ENCODE data around the gene NAGPA. TPM values are rescaled to one million over a fixed set of nuclear protein-coding genes. Genes with fewer than 3 reads are reported as not detected.

The NAGPA gene
- total and polyA plus RNA-seq, 4 experiments from 2014 or later: 30.7 to 36.8 (median 32.7) TPM

- Histone ChIP-seq H3K9me3 (ENCODE audit: control insufficient read depth in 1 of 2, low read length in 2 of 2) (no peaks in the 10 kb centered on the region), H3K27me3 (ENCODE audit: insufficient read depth, low read length) (no peaks in the 10 kb centered on the region), H3K4me3 (ENCODE audit: low read length in 2 of 2) (no peak overlapping the region), H3K36me3 (ENCODE audit: insufficient read depth, low read length) (no peaks in the 10 kb centered on the region), H3K4me1 (ENCODE audit: insufficient read depth, low read length) (no peaks in the 10 kb centered on the region), H3K27ac (ENCODE audit: low read depth, low read length) (no peak overlapping the region)
- peaks cover 0 to 1% (median 0%) of the 10 kb centered on the region in 8 donors for H3K9me3 Mint-ChIP-seq
- H3K4me1 Mint-ChIP-seq: no peaks in the 10 kb centered on the region
- no peak overlapping the region for H3K4me3 Mint-ChIP-seq
- ChIA-PET POLR2A (ENCODE audit: partially characterized antibody) (no interaction called here), CTCF (ENCODE audit: partially characterized antibody) (no interaction called here)
- intact Hi-C loops (cut with micrococcal nuclease): no loop called here
- no peak overlapping the region for H3K27ac Mint-ChIP-seq
- no peaks in the 10 kb centered on the region for H3K36me3 Mint-ChIP-seq
- H3K27me3 Mint-ChIP-seq: peaks cover 1 to 3% of the 10 kb centered on the region in 2 donors
- DNase-seq: no peak
Observed at GRCh38 chr16:5018793-5019192, 14.9 kb downstream of the NAGPA start.

GRCh38 chr16:5017678-5017969 is 16.1 kb downstream of the NAGPA start:
- no peak for DNase-seq
- Mint-ChIP-seq H3K9me3 (peaks cover 0 to 1% (median 0%) of the 10 kb centered on the region in 8 donors), H3K36me3 (no peaks in the 10 kb centered on the region), H3K4me1 (no peaks in the 10 kb centered on the region), H3K27ac (no peak overlapping the region), H3K4me3 (no peak overlapping the region), H3K27me3 (peaks cover 1 to 3% of the 10 kb centered on the region in 2 donors)
- Histone ChIP-seq H3K4me1 (ENCODE audit: insufficient read depth, low read length) (no peaks in the 10 kb centered on the region), H3K4me3 (ENCODE audit: low read length in 2 of 2) (no peak overlapping the region), H3K27me3 (ENCODE audit: insufficient read depth, low read length) (no peaks in the 10 kb centered on the region), H3K27ac (ENCODE audit: low read depth, low read length) (no peak overlapping the region), H3K36me3 (ENCODE audit: insufficient read depth, low read length) (no peaks in the 10 kb centered on the region), H3K9me3 (ENCODE audit: control insufficient read depth in 1 of 2, low read length in 2 of 2) (no peaks in the 10 kb centered on the region)
- ChIA-PET POLR2A (ENCODE audit: partially characterized antibody) (no interaction called here), CTCF (ENCODE audit: partially characterized antibody) (no interaction called here)
- intact Hi-C loops (cut with micrococcal nuclease): no loop called here

- intact Hi-C loops (cut with micrococcal nuclease): no loop called here
- POLR2A ChIA-PET (ENCODE audit: partially characterized antibody): no interaction called here
- no peaks in the 10 kb centered on the region for H3K4me1 Mint-ChIP-seq
- no peaks in the 10 kb centered on the region for H3K36me3 ChIP-seq (ENCODE audit: insufficient read depth, low read length)
- H3K4me3 Mint-ChIP-seq: no peak overlapping the region
- H3K9me3 Mint-ChIP-seq: peaks cover 0 to 1% (median 0%) of the 10 kb centered on the region in 8 donors
- no peak overlapping the region for H3K4me3 ChIP-seq (ENCODE audit: low read length in 2 of 2)
- no peak overlapping the region for H3K27ac Mint-ChIP-seq
- H3K27me3 ChIP-seq (ENCODE audit: insufficient read depth, low read length): no peaks in the 10 kb centered on the region
- H3K27me3 Mint-ChIP-seq: peaks cover 1 to 3% of the 10 kb centered on the region in 2 donors
- H3K36me3 Mint-ChIP-seq: no peaks in the 10 kb centered on the region
- CTCF ChIA-PET (ENCODE audit: partially characterized antibody): no interaction called here
- DNase-seq: no peak
- H3K9me3 ChIP-seq (ENCODE audit: control insufficient read depth in 1 of 2, low read length in 2 of 2): no peaks in the 10 kb centered on the region
- H3K27ac ChIP-seq (ENCODE audit: low read depth, low read length): no peak overlapping the region
- H3K4me1 ChIP-seq (ENCODE audit: insufficient read depth, low read length): no peaks in the 10 kb centered on the region
Observed at GRCh38 chr16:5016967-5017677, 16.6 kb downstream of the NAGPA start.

- Mint-ChIP-seq H3K4me3 (no peak overlapping the region), H3K27me3 (peaks cover 2 to 3% of the 10 kb centered on the region in 2 donors), H3K4me1 (no peaks in the 10 kb centered on the region), H3K27ac (no peak overlapping the region), H3K9me3 (no peaks in the 10 kb centered on the region), H3K36me3 (no peaks in the 10 kb centered on the region)
- Histone ChIP-seq H3K4me1 (ENCODE audit: insufficient read depth, low read length) (no peaks in the 10 kb centered on the region), H3K27me3 (ENCODE audit: insufficient read depth, low read length) (no peaks in the 10 kb centered on the region), H3K9me3 (ENCODE audit: control insufficient read depth in 1 of 2, low read length in 2 of 2) (no peaks in the 10 kb centered on the region), H3K27ac (ENCODE audit: low read depth, low read length) (no peak overlapping the region), H3K4me3 (ENCODE audit: low read length in 2 of 2) (no peak overlapping the region), H3K36me3 (ENCODE audit: insufficient read depth, low read length) (no peaks in the 10 kb centered on the region)
- ChIA-PET CTCF (ENCODE audit: partially characterized antibody) (no interaction called here), POLR2A (ENCODE audit: partially characterized antibody) (no interaction called here)
- no peak for DNase-seq
- intact Hi-C loops (cut with micrococcal nuclease): no loop called here
Observed at GRCh38 chr16:5015887-5016286, 17.8 kb downstream of the NAGPA start.

- Mint-ChIP-seq H3K27ac (no peak overlapping the region), H3K36me3 (no peaks in the 10 kb centered on the region), H3K9me3 (peaks cover 0 to 2% (median 0%) of the 10 kb centered on the region in 8 donors), H3K4me1 (no peaks in the 10 kb centered on the region), H3K27me3 (peaks cover 3 to 5% of the 10 kb centered on the region in 2 donors), H3K4me3 (no peak overlapping the region)
- CTCF ChIA-PET (ENCODE audit: partially characterized antibody): no interaction called here
- Histone ChIP-seq H3K27ac (ENCODE audit: low read depth, low read length) (no peak overlapping the region), H3K4me3 (ENCODE audit: low read length in 2 of 2) (no peak overlapping the region), H3K4me1 (ENCODE audit: insufficient read depth, low read length) (no peaks in the 10 kb centered on the region), H3K27me3 (ENCODE audit: insufficient read depth, low read length) (no peaks in the 10 kb centered on the region), H3K36me3 (ENCODE audit: insufficient read depth, low read length) (no peaks in the 10 kb centered on the region), H3K9me3 (ENCODE audit: control insufficient read depth in 1 of 2, low read length in 2 of 2) (no peaks in the 10 kb centered on the region)
- intact Hi-C loops (cut with micrococcal nuclease): no loop called here
- POLR2A ChIA-PET (ENCODE audit: partially characterized antibody): no interaction called here
- DNase-seq: no peak
Observed at GRCh38 chr16:5015351-5015750, 18.4 kb downstream of the NAGPA start.

- POLR2A ChIA-PET (ENCODE audit: partially characterized antibody): no interaction called here
- H3K4me1 Mint-ChIP-seq: no peaks in the 10 kb centered on the region
- no peaks in the 10 kb centered on the region for H3K9me3 ChIP-seq (ENCODE audit: control insufficient read depth in 1 of 2, low read length in 2 of 2)
- no peak for DNase-seq
- H3K27ac Mint-ChIP-seq: no peak overlapping the region
- H3K9me3 Mint-ChIP-seq: peaks cover 0 to 2% (median 0%) of the 10 kb centered on the region in 8 donors
- H3K4me3 Mint-ChIP-seq: no peak overlapping the region
- CTCF ChIA-PET (ENCODE audit: partially characterized antibody): no interaction called here
- H3K27ac ChIP-seq (ENCODE audit: low read depth, low read length): no peak overlapping the region
- H3K27me3 Mint-ChIP-seq: peaks cover 5 to 7% of the 10 kb centered on the region in 2 donors
- H3K36me3 ChIP-seq (ENCODE audit: insufficient read depth, low read length): no peaks in the 10 kb centered on the region
- no peaks in the 10 kb centered on the region for H3K4me1 ChIP-seq (ENCODE audit: insufficient read depth, low read length)
- H3K36me3 Mint-ChIP-seq: no peaks in the 10 kb centered on the region
- no peak overlapping the region for H3K4me3 ChIP-seq (ENCODE audit: low read length in 2 of 2)
- intact Hi-C loops (cut with micrococcal nuclease): no loop called here
- no peaks in the 10 kb centered on the region for H3K27me3 ChIP-seq (ENCODE audit: insufficient read depth, low read length)
Observed at GRCh38 chr16:5012887-5013286, 20.8 kb downstream of the NAGPA start.

GRCh38 chr16:5011637-5012036 is 22.1 kb downstream of the NAGPA start:
- no peaks in the 10 kb centered on the region for H3K4me1 Mint-ChIP-seq
- no peak overlapping the region for H3K4me3 Mint-ChIP-seq

More at GRCh38 chr16:5011637-5012036, 22.1 kb downstream of the NAGPA start:
- no peak overlapping the region for H3K27ac Mint-ChIP-seq
- H3K36me3 Mint-ChIP-seq: no peaks in the 10 kb centered on the region
- H3K9me3 Mint-ChIP-seq: peaks cover 0 to 2% (median 0%) of the 10 kb centered on the region in 8 donors
- no peak overlapping the region for H3K4me3 ChIP-seq (ENCODE audit: low read length in 2 of 2)
- H3K27me3 ChIP-seq (ENCODE audit: insufficient read depth, low read length): no peaks in the 10 kb centered on the region
- intact Hi-C loops (cut with micrococcal nuclease): no loop called here
- CTCF ChIA-PET (ENCODE audit: partially characterized antibody): no interaction called here
- H3K36me3 ChIP-seq (ENCODE audit: insufficient read depth, low read length): no peaks in the 10 kb centered on the region
- H3K27ac ChIP-seq (ENCODE audit: low read depth, low read length): no peak overlapping the region
- H3K27me3 Mint-ChIP-seq: peaks cover 2 to 7% of the 10 kb centered on the region in 2 donors
- no peaks in the 10 kb centered on the region for H3K9me3 ChIP-seq (ENCODE audit: control insufficient read depth in 1 of 2, low read length in 2 of 2)
- DNase-seq: no peak
- no peaks in the 10 kb centered on the region for H3K4me1 ChIP-seq (ENCODE audit: insufficient read depth, low read length)
- POLR2A ChIA-PET (ENCODE audit: partially characterized antibody): no interaction called here
